ENCODE data around the gene LDB1.

- TF ChIP-seq CTCF (IDR thresholded peaks at IDR 0.05) (no peak), POLR2A (IDR thresholded peaks at IDR 0.05) (no peak)
Measured at GRCh38 chr10:102140218-102140617, 20.1 kb upstream of the LDB1 start.
